ENCODE results near the gene PPP1R7.

GRCh38 chr2:241215421-241215820 lies 65.2 kb downstream of the PPP1R7 start:
- TF ChIP-seq CTCF (IDR thresholded peaks at IDR 0.05; ENCODE audit: poor library complexity, severe bottlenecking), result no peak
- TF ChIP-seq EZH2 (IDR thresholded peaks at IDR 0.05; ENCODE audit: borderline replicate concordance, insufficient read depth, low read length, poor library complexity, severe bottlenecking), result no peak
- no peak for TF ChIP-seq SMC3 (conservative IDR thresholded peaks at IDR 0.05; ENCODE audit: poor library complexity)
- no peak for TF ChIP-seq REST (IDR thresholded peaks at IDR 0.05; ENCODE audit: borderline replicate concordance)

All from neural cell (in vitro differentiated cells).